Right hindlimb (tissue), 1 donor: ENCODE data around the gene MXD4.
"Not testable (repeated sequence)": the region's sequence is repeated elsewhere in the genome, so short reads cannot be mapped to it uniquely, and the experiment has no call there.

Source experiments
- DNase-seq: peaks from one replicate; pipeline ENCODE4 v3.0.0-alpha.2; 2018

MXD4 gene

GRCh38 chr4:2291705-2292645, 30.1 kb upstream of the MXD4 start:
- no peak for DNase-seq

DNA sequence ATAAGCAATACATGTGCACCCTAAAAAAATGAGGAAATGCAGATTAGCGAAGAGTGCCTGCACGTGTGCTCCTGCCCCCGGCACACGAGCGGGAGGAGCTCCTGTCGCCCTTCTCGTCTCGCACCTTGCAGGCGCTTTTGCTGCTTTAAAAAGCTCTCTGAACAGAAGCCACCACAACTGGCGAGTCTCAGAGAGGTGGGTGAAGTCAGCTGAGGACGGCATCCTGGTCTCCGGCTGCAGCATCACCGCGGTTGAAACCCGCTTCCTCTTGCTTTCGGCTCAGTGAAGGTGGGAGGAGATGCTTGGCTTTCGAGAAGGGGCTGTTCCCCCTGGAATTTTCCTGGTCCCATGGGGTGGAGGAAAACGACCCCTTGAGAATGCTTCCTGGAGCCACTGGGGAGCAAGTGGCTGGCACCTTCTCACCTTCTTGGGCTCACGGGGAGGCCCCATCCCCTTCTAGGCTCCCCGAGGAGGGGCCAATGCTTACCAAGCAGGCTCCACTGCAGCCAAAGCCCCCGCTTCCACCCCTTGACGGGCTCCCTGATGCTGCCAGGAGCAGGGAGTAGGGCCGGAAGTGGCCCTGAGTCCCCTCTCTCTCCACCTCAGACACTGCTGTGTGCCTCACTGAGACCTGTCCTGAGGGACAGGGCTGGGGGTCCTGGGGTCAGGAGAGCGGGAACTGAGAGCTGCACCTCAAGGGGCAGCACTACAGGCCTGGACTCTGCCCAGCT, 29.2 kb upstream of the MXD4 start:
- DNase-seq: no peak

DNA sequence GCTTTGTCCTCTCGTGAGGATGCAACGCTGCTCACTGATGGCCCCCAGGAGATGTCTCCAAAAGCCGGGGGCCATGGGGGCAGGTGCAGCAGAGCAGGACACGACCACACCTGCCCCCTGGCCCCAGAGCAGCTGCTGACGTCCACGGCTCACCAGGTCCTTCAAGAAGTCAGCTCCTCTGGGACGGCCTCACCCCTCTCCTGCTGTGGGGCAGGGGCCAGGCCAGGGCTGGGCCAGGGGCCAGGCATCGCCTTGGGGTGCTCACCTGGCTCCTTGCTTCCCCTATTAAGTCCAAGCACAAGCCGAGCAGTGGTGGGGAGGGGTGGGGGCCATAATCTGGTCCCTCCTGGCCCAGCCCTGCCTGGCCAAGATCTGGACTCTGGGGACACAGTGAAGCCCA, 28.6 kb upstream of the MXD4 start:
- no peak for DNase-seq

DNA sequence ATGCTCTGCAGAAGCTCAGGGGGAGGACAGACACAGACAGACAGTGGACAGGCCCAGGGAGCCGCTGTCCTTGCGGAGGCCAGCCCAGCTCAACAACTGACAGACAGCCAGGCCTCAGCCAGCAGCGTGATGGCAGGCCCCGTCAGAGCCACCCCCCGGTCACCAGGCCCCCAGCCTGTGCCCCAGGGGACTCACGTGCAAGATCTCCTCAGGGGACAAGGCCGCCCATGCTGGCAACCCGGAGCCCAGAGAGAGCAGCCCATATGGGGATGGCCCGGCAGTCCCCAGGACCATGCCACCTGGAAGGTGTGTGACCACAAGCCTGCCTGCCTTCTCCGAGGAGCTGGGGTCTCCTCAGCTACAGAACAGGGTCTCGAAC, 28.0 kb upstream of the MXD4 start:
- no peak for DNase-seq

- DNase-seq: no peak
Observed at GRCh38 chr4:2289311-2289954, 27.5 kb upstream of the MXD4 start.

DNA sequence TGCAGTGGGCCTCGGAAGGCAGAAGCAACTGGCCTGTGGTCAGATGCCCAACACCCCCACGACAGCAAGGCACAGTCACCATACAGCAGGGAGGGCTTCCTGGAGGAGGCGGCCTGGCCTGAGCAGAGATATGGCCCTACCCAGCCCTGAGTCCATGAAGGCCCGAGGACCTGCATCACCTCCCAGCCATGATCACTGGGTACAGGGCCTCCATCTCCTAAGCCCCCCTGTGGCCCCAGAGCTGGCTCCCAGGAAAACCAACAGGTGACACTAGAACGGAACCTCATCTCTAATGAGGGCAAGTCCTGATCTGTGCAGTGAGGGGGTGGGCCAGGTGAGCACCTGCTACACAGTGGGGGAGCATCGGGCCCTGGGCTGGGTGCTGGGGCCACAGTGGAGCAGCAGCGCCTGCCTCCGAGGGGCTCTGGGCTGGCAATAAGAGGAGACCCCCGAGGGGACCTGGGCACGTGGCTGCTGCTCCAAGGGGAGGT, 26.2 kb upstream of the MXD4 start:
- peak; percentile 14 for DNase-seq

GRCh38 chr4:2287594-2287915, 25.6 kb upstream of the MXD4 start:
- peak; percentile 16 for DNase-seq

DNA sequence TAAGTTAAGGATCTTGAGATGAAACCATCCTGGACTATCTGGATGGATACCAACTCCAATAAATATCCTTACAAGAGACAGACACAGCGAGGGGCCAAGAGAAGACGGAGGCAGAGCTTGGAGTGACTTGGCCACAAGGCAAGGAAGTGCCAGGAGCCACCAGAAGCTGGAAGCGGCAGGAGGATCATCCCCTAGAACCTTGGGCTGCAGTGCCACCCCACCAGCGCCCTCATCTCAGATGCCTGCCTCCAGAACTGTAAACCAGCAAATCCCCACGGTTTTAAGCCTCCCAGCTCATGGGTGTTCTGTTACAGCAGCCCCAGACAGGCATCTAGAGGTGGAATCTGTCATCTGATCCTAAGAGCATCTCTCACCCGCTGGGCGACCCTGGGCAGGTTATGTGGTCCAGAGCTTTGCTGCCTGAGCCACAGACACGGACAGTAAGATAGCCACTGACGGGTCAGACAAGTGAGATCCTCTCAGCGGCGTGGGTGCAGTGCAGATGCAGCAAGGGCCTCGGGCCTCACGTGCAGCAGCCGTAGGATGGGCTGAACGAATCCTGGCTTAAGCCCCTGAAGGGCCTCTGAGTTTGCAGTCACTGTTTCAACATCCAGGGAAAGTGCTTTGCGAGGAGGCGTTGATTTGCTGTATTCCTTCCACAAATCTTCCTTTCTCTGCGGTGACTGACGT, 25.1 kb upstream of the MXD4 start:
- peak; percentile 18 for DNase-seq

- peak; percentile 15 for DNase-seq
Observed at GRCh38 chr4:2285613-2286381, 23.9 kb upstream of the MXD4 start.

- DNase-seq: peak; percentile 9
Observed at GRCh38 chr4:2284934-2285612, 23.2 kb upstream of the MXD4 start.

DNA sequence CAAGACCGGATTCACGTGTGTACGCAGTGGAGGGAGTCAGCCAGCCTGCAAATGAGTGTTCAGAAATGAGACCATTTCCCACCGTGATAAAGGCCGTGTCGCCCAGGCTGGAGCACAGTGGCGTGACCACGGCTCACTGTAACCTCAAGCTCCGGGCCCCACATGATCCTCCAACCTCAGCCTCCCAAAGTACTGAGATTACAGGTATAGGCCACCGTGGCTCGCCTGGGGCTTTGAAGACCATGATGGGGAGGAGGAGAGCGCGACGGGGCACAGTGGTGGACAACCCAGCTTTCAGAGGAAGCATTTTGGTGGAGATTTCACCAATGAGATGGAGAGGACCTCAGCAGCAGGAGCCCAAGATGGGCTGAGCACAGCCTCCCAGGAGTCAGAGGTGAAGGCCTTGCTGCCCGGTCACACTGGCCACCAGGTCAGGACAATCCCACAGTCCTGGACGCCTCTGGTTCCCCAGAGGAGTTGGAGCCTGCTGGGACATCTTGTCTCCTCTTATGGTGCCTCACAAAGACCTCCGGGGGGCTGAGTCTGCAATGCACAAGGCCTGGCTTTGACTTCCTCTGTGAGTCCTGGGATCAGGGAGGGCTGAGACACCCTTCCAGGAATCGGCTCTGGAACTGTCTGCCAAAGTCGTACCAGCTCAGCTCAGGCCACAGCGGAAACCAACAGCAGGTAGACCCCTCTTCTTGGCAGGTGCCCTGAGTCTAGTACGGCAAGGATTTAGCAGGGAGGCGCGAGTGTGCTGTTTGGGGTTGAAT, 22.4 kb upstream of the MXD4 start:
- peak; percentile 9 for DNase-seq

DNA sequence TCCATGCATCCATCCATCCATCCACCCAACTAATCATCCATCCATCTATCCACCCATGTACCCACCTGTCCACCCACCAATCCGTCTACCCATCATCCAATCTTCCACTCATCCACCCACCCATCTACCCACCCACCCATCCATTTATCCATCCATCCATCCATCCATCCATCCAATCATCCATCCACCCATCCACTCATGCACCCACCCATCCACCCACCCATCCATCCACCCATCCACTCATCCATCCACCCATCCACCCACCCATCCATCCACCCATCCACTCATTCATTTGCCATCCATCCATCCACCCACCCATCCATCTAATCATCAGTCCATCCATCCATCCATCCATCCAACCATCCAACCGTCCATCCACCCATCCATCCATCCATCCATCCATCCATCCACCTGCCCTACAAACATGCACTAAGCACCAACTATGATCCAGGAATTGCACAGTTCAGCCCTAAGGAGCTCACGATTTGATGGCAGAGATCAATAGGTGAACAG, 21.3 kb upstream of the MXD4 start:
- DNase-seq: no peak

DNA sequence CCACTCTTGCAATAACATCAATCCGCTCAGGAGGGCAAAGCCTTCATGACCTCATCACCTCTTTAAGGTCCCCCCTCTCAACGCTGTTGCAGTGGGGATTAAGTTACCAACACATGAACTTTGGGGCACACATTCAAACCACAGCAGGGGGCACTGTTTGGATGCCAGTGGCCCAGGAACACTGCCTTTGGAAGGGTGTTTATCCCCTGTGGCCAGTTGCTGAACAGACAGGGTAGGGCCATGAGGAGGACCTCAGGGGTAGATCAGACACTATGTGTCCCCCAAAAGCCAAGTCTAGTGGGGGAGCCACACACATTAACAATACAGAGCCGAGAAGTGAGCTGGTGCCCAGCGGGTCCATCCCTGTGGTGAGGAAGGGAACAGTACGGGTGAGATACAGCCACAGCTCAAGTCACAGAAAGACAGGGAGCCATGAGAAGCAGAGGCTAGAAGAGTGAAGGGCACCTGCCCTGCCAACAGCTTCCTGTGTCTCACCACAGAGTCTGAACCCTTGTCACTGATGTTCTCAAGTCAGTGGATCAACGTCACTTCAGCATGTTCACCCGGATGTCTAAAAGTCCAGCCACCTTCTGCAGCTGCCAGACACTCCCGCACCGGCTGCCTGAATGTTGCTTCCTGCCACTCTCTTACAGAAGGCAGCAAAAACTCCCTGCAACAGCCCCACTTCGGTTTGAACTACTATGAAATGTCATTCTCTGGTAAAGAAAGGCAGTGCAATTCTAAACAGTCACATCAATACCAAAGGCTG, 19.9 kb upstream of the MXD4 start:
- DNase-seq: no peak

DNA sequence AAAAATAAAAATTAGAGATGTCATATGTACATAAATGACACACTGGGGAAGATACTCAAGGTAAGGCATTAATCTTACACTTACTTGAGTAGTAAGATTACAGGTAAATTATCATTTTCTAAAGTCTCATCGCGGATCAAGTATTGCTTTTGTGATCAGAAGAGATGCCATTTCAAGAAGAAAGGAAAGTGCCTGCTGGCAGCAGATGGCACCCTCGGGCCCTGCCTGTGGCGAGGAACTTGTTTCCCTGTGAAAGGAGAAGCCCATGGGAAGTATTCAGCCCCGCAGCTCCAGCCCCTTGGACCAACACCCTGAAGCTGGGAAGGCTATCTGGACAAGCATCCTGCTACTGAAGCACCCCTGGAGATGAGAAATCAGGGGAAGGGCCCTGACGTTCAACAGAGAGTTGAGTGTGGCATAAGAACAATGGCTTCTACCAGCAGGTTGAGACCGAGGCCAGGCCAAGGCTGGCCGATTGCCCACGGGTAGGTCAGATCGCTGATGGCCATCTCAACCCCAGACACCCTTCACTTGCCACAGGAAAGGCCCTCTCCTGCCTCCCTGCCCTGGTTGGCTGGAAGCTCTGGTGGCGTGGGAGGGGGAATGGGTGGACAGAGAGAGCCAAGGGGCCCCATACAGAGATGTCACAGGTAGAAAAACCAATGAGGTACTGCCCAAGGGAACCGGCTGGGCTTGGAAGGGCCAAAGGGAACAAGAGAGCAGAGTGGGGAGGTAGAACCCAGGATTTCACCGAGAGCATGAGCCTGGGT, 18.8 kb upstream of the MXD4 start:
- no peak for DNase-seq

GRCh38 chr4:2277956-2278355, 16.0 kb upstream of the MXD4 start:
- DNase-seq: no peak

- no peak for DNase-seq
Observed at GRCh38 chr4:2276581-2277325, 14.8 kb upstream of the MXD4 start.

DNA sequence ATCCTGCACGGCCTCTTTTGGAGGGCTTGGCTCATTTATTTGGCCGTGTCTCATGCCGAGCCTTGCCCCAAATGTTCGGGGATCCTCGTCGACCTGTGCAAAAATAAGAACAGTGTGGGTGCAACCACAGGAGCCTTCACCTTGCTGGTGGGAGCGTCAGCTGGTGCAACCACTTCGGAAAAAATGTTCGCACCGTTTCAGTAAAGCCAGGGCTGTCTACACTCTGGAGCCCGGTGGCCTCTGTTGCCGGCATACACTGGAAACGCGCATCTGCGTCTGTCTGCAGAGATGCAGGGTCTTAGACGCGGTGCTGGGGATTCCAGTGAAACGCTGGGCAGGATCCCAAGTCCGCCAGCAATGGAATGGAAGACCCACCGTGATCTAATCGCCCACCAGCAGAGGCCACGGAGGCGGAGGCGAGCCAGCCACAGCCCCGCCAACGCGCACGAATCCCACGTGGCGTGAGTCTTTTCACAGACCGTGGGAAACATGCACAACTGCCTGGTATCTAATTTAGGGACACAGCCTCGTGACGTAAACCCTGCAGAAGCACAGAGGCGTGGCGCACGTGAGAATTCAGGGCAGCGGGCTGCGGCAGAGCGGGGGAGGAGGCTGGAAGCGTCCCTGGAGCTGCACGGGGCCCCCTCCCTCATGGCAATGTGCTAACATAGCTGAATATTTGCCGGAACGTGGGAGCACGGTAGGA, 13.8 kb upstream of the MXD4 start:
- DNase-seq: no peak

DNA sequence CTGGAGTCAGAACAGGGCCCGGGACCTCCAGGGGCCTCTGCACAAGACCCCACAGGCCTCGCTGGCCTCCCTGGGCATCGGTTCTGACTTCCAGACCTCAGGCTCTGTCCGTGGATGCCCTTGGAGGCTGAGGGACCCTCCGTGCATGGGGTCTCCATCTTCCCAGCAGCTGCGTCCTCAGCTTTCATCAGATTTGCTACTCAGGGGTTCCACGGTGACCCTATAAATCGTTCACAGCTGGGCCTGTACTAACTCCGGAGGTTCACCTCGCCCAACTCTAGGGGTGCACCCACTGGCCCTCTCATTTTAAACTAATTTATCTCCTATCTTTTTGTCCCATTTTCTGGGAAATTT, 13.1 kb upstream of the MXD4 start:
- not testable (repeated sequence) for DNase-seq
